ENCODE results near the gene TM4SF4.

TM4SF4 gene

GRCh38 chr3:149548669-149549065 is 74.2 kb downstream of the TM4SF4 start:
- DNase-seq (ENCODE audit: low read depth in 2 of 2) = no peak

DNA sequence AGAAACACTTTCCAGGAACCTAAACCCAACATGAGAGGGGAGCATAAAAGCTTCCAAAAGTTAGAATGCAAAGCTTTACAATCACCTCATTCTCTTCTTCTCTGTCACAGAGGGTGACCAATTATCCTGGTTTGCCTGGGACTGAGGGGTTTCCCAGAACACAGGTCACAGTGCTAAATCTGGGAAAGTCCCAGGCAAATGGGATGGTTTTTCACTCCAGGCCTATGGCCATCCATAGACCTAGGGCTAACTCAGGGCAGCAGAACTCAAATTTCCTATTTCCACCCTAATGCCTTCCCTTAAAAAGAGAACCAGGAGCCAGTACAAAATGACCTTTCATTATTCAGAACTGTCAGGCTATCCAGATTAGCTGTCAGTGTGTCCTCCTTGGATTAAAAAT is 77.0 kb downstream of the TM4SF4 start:
- DNase-seq (ENCODE audit: low read depth in 2 of 2) = no peak

DNA sequence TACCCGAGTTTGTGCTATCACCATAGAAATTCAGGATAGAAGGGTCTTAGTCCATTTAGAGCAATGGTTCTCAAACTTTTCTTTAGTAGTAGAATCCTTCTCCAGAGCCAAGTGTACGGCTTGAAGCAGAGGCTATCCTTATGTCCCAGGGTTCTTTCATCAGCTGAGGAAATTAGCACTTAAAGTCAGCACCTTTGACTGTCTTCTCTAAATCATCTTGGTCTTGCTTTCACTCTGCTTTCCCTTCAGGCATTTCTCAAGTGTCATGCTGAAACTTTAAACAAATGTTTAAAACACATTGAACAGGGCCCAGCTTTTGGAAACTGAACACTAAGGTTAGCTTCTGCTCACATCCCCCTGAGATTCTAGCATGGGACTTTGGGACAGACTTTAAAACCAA is 78.2 kb downstream of the TM4SF4 start:
- DNase-seq (ENCODE audit: low read depth in 2 of 2) = no peak

All from stimulated activated CD4-positive, alpha-beta T cell treated with anti-CD3 and anti-CD28 coated beads, Interleukin-1b, Interleukin-23, amount 100 ng/mL, for 1 hour (primary cell).